Measurements from ENCODE around the gene MRPL55. TPM values are rescaled to one million over a fixed set of nuclear protein-coding genes. Genes with fewer than 3 reads are reported as not detected.

MRPL55 gene
- total RNA-seq, 1 donor from 2014 or later = 82.8 TPM

DNA sequence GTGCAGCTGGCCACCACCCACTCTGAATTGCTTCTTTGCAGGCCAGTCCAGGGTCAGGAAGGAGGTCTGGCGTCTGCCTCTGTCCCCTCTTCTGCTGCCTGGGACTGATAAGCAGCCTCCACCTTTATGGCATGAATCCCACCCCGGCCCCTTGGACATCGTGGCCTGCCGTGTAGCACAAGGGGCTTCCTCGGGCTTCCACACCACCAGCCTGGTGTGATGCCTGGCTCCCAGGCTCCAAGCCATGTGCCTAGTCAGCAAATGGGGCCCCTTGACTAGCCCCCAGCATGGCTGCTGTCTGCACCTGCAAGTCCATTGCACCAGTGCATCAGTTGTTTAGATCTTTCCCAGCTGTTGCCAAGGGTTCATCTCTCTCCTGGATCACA, 36.4 kb downstream of the MRPL55 start:
- DNase-seq (ENCODE audit: low read depth) = no peak

DNA sequence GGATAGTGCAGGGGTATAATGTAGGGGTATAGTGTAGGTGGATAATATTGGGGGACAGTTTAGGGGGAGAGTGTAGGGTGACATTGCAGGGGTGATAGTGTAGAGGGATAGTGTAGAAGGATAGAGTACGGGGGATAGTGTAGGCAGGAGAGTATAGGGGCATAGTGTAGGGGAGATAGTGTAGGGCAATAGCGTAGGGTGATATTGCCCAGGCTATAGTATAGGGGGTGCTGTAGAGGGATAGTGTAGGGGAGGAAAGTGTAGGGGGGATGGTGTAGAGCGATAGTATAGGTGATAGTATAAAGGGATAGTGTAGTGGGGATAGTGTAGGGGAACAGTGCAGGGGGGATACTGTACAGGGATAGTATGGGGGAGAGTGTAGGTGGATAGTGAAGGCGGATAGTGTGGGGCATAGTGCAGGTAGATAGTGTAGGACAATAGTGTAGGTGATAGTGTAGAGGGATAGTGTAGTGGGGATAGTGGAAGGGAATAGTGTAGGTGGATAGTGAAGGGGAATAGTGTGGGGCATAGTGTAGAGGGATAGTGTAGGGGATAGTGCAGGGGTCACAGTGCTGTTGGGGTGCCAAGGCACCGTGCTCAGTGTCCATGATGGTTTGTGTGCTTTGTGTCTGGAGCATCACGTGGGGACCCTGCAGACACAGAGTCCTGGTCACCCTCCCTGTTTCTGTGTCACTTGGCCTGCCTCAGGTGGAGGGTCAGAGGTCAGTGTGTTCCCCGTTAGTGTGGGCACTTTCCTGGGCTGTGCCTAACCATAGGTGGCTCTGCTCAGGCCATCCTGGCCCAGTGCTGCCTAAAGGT, 37.1 kb downstream of the MRPL55 start:
- DNase-seq (ENCODE audit: low read depth) = no peak

GRCh38 chr1:228070851-228071250, 38.2 kb downstream of the MRPL55 start:
- DNase-seq (ENCODE audit: low read depth) = no peak

DNA sequence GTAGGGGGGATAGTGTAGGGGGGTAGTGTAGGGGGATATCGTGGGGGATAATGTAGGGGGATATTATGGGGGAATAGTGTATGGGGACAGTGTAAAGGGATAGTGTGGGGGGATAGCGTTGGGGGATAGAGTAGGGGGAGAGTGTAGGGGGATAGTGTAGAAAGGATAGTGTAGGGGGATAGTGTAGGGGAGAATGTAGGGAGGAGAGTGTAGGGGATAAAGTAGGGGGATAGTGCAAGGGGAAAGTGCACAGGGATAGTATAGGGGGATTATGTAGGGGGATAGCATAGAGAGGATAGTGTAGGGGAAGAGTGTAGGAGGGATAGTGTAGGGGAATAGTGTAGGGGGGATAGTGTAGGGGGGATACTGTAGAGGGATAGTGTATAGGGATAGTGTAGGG, 38.9 kb downstream of the MRPL55 start:
- no peak for DNase-seq (ENCODE audit: low read depth)

DNA sequence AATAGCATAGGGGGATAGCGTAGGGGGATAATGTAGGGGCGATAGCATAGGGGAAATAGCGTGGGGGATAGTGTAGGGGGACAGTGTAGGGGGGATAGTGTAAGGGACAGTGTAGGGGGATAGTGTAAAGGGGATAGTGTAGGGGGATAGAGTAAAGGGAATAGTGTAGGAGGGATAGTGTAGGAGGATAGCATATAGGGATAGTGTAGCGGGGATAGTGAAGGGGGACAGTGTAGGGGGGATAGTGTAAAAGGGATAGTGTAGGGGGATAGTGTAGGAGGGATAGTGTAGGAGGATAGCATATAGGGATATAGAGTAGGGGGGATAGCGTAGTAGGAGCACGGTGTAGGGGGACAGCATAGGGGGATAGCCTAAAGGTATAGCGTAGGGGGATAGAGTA, 40.7 kb downstream of the MRPL55 start:
- no peak for DNase-seq (ENCODE audit: low read depth)

DNA sequence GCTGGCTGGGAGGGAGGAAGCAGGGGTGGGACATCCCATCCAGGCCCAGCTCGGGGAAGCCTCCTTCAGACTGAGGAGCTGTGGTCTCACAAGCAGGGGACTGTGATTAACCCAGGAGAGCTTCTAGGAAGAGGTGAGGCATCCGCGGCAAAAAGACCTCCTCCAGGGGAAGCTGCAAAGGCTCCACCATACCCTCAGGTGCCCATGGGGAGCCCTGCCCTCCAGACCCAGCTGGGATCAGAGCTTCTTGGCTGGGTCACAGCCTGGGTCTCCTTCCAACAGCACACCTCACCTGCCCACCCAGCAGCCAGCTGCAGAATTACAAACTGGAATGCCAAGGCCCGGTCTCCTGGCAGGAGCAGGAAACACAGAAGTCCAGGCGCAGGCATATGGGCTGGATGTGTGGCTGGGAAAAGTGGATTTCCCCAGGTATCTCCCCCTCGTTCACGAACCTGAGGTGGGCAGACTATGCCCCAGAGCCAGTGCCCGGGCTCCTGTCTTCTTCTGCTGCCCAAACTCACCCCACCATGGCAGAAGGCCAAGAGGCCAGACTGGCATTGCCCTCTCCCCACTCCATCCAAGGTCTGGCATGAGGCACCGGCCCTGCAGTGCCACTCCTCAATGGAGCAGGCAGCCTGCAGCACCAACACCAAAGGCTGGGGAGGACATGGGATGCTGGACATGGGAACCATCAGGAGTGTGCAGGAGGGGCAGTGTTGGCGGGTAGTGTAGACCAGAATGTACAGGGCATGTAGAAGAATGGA, 42.0 kb downstream of the MRPL55 start:
- no peak for DNase-seq (ENCODE audit: low read depth)

- no peak for DNase-seq (ENCODE audit: low read depth)
Observed at GRCh38 chr1:228066416-228066815, 42.7 kb downstream of the MRPL55 start.

- no peak for DNase-seq (ENCODE audit: low read depth)
Observed at GRCh38 chr1:228065543-228066347, 43.4 kb downstream of the MRPL55 start.

- DNase-seq (ENCODE audit: low read depth) = no peak
Observed at GRCh38 chr1:228064741-228065542, 44.2 kb downstream of the MRPL55 start.

DNA sequence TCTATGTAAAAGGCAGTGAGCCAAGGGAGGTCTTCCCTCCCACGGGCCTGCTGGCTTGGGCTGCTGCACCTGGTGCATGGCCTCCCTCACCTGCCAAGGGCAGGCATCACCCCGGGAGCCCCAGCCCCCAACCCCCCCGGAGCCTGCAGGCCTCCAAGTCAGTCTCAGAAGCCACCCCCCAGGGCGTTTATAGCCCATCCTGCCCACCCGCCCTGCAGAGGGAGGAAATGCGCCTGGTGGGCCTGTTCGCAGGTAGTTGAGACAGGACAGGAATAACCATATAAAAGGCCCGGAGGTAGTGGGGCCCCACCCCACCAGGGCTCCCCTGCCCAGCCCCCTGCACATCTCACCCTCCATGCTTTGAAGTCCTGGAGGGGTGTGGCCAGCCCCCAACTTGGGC, 44.8 kb downstream of the MRPL55 start:
- no peak for DNase-seq (ENCODE audit: low read depth)

DNA sequence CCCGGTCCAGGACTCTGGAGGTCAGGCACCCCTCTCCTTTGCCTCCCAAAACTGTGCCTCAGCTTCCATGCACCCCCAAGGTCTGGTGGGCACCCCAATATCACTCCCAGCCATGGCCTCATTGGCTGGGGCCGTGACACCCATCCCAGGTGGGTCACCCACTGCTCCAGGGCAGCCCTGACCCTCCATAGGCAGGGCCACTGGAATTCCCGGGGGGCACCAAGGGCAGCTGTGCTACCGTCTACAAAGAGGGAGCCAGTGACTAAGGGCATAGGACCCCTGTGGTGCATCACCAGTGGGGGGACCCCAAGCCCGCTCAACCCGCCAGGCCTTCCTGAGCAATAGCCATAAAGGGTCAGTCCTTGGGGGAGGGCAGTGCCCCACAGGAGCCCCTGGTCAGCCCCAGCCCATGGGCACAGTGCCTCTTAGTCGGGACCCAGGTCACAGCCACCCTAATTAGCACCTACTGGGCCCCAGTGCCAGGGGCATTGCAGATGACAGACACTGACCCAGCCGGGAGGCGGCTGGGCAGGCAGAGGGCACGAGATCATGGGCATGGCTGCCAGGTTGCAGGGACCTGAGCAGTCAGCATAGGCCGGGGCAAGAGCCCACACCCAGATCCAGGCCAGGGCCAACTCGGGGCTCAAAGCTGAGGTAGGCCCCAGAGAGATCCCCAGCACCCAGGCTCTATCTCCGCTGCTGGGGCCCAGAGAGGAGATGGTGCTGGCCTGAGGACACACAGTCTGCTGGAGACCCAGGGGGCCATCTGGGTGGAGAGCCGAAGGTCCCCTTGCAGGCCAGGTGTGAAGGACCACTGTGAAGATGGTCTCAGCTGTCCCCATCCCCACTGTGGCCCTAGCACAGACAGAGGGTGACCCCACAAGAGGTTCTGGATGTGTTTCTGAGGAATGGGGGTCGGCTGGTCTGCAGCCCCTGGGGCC, 45.6 kb downstream of the MRPL55 start:
- DNase-seq (ENCODE audit: low read depth) = no peak

DNA sequence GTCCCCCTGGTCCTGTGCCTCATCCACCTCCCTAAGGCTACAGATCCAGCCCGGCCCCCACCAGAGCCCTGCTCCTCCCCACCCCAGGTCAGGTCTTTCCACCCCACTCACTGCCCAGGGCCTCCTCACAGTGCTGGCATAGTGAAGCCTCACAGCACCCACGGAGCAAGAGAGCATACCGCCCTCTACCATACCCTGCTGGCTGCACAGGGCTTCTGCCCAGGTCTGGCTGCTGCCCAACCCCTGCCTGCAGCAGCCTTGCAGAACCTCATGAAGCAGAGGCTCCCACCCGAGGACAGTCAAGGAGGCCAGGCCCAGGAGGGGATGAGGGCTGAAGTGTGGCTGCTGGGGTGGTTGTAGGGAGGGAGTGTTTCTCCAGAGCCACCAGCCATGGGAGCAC, 46.3 kb downstream of the MRPL55 start:
- DNase-seq (ENCODE audit: low read depth) = no peak

DNA sequence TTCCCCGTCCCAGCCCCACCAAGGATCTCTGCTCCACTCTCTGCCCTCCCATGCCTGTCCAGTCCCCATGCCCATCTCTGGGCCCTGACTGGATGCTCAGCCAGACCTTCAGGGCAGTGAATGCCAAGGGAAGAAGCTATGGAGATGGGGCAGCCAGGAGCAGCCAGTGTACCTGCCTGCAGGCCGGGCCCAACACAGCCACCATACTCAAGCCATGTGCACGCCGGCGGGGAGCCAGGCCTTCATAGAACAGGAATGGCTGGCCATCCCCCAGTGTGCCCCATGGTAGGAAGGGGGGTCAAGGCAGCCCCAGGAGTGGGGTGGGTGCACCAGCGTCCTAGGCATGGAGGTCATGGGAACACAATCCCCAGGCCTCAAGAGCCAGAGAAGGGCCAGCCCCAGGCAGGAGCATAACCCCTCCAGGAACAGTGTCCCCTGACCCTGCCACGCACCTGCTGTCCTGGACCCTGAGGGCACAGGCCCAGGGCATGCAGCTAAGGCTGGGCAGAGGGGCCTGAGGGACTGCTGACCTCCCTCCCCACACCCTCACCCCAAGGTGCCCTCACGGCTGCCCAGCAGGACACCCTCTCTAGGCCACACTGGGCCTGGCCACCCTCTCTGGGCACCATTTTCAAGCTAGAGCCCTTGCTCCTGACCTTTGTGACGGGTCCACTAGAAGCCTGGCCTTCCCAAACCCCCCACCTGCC, 46.9 kb downstream of the MRPL55 start:
- DNase-seq (ENCODE audit: low read depth) = no peak

DNA sequence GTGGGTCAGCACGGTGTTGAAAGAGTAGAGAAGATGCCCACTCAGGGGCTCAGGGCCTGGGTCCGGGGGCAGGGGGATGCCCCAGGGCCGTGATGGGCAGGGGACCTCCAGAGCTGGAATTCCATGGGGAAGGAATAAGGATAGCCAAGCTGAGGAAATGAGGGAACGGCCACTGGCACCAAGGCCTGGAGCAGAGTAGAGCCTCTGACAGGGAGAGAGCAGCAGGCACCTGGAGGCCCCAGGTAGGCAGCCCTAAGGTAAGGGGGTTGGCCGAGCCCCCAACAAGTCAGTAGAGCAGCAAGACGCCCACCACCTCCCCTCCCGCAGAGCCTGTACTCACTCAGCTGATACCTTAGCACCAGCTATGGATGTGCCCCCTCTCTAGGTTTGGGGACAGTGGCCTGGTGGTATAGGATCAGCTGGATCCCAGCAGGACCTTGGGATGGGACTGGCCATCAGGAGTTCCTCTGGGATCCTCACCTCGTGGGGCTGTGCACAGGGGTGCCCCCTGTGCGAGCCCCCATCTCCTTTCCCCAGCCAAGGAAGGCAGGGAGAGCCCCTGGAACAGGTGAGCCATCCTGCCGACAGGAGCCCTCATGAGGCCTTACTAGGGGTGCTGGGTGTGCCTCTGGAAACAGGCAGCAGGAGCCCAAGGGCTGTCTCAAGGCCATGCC, 47.6 kb downstream of the MRPL55 start:
- DNase-seq (ENCODE audit: low read depth) = no peak

- no peak for DNase-seq (ENCODE audit: low read depth)
Observed at GRCh38 chr1:228060458-228061190, 48.5 kb downstream of the MRPL55 start.

DNA sequence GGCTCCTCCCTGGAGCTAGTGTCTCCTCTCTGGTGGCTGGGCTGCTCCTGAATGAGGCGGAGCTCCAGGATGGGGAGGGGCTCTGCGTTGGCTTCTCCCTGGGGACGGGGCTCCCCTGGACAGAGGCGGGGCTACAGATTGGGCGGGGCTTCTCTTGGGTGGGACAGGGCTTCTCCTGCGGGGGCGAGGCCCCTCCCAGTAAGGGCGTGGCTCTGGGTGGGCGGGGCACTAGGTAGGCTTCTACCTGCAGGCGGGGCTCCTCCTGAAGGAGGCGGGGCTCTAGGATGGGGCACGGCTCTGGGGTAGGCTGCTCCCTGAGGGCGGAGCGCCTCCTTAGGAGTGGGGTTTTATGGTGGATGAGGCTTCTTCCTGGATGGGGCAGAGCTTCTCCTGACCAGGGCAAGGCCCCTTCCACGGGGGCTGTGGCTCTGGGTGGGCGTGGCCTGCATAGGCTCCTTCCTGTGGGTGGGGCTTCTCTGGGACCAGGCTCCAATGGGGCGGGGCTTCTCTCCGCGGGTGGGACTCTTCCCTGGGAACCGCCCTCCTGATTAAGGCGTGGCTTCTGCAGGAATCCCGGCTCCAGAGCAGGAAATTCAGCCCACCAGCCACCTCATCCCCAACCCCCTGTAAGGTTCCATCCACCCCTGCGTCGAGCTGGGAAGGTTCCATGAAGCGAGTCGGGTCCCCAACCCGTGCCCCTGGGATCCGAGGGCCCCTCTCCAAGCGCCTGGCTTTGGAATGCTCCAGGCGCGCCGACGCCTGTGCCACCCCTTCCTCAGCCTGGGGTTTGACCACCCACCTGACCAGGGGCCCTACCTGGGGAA, 49.3 kb downstream of the MRPL55 start:
- no peak for DNase-seq (ENCODE audit: low read depth)
